ENCODE data around the gene DLK2.

The DLK2 gene

DNA sequence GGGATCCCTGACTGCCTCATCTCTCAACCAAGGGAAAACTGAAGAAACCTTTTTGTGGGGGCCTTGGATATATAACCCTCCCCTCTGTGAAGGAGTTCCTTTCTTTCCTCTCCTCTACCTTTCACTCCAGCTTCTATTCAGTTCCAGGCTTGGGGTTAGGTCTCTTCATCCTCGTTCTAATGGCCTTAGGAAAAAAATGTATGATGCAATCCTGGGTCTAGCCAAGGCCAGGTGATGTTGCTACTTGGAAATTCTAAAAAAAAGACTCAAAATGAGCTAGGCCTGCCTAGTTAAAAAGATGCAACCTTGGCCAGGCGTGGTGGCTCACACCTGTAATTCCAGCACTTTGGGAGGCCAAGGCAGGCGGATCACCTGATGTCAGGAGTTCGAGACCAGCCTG is 20.4 kb downstream of the DLK2 start:
- Histone ChIP-seq H3K4me3 (ENCODE audit: low read depth, low read length, poor library complexity, severe bottlenecking) (no peak overlapping the region), H4K20me1 (ENCODE audit: insufficient read depth, low read length) (no peaks in the 10 kb centered on the region), H3K27me3 (ENCODE audit: insufficient read depth, low read length) (no peaks in the 10 kb centered on the region), H3K4me2 (ENCODE audit: low read length) (no peak overlapping the region), H3F3A (ENCODE audit: insufficient read depth, low read length) (no peaks in the 10 kb centered on the region), H3K9ac (ENCODE audit: low read length) (no peak overlapping the region), H3K9me2 (ENCODE audit: low read depth, low read length) (no peaks in the 10 kb centered on the region), H3K9me3 (ENCODE audit: low read length) (no peaks in the 10 kb centered on the region), H3K79me2 (ENCODE audit: insufficient read depth, low read length) (no peaks in the 10 kb centered on the region), H3K27ac (ENCODE audit: low read depth, low read length, poor library complexity, severe bottlenecking) (no peak overlapping the region), H3K36me3 (ENCODE audit: insufficient read depth, low read length) (peaks cover 50% of the 10 kb centered on the region), H2AFZ (ENCODE audit: low read length) (no peak overlapping the region), H3K4me1 (ENCODE audit: insufficient read depth, low read length, severe bottlenecking) (no peaks in the 10 kb centered on the region)
- TF ChIP-seq CTCF (IDR thresholded peaks at IDR 0.05; ENCODE audit: low read length), result no peak
- no peak for TF ChIP-seq EZH2 (IDR thresholded peaks at IDR 0.05; ENCODE audit: borderline replicate concordance, low read length)

DNA sequence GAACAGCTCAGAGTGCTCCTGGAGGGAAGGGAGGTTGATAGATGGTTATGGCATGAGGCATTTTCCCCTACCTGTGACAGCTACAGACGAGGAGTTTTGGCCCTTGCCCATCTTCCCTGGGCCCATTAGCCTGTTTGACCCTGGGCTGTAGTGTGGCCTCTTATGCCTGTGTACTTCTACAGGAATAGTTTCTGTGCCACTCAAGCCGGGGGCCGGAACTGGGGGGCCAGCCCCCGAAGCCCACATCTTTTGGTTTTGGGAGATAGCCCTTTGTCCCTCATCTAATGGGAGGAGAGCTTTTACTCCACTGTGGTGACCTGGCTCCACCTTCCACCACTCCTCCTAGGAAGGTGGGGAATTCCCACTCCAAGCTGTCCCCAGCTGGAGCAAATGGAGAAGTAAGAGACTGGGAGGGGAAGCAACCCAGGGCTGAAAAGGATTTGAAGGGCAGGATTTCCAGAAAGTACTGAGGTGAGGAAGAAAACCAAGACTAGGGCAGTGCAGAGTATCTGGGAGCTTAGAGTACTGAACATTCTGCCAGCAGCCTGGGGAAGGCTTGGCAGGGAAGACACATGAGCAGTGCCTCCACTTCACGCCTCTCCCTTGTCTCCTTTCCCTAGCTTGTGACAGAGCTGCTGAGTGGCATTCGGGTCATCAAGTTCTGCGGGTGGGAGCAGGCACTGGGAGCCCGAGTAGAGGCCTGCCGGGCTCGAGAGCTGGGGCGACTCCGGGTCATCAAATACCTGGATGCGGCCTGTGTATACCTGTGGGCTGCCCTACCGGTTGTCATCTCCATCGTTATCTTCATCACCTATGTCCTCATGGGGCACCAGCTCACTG is 21.1 kb downstream of the DLK2 start:
- Histone ChIP-seq H3K9ac (ENCODE audit: low read length) (no peak overlapping the region), H3K4me2 (ENCODE audit: low read length) (no peak overlapping the region), H3K27ac (ENCODE audit: low read depth, low read length, poor library complexity, severe bottlenecking) (no peak overlapping the region), H3K36me3 (ENCODE audit: insufficient read depth, low read length) (peaks cover 50% of the 10 kb centered on the region), H3K9me3 (ENCODE audit: low read length) (no peaks in the 10 kb centered on the region), H3K79me2 (ENCODE audit: insufficient read depth, low read length) (no peaks in the 10 kb centered on the region), H4K20me1 (ENCODE audit: insufficient read depth, low read length) (no peaks in the 10 kb centered on the region), H3K27me3 (ENCODE audit: insufficient read depth, low read length) (no peaks in the 10 kb centered on the region), H3K4me1 (ENCODE audit: insufficient read depth, low read length, severe bottlenecking) (peaks cover 5% of the 10 kb centered on the region), H3F3A (ENCODE audit: insufficient read depth, low read length) (no peaks in the 10 kb centered on the region), H3K9me2 (ENCODE audit: low read depth, low read length) (no peaks in the 10 kb centered on the region), H2AFZ (ENCODE audit: low read length) (no peak overlapping the region), H3K4me3 (ENCODE audit: low read depth, low read length, poor library complexity, severe bottlenecking) (no peak overlapping the region)
- TF ChIP-seq EZH2 (IDR thresholded peaks at IDR 0.05; ENCODE audit: borderline replicate concordance, low read length) (no peak), CTCF (IDR thresholded peaks at IDR 0.05; ENCODE audit: low read length) (no peak)

DNA sequence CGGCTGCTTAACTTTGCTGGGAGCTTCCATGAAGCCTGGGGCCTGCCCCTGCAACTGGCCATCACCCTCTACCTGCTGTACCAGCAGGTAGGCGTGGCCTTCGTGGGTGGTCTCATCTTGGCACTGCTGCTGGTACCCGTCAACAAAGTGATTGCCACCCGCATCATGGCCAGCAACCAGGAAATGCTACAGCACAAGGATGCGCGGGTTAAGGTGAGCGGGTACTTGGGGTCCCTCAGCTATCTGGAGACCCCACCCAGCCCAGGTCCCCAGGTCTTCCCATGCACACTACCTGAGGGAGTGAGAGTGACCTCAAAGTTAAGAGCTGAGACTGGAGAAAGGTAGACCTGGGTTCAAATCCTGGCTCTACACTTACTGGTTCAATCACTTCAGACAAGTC is 22.2 kb downstream of the DLK2 start:
- Histone ChIP-seq H3K36me3 (ENCODE audit: insufficient read depth, low read length) (peaks cover 44% of the 10 kb centered on the region), H3F3A (ENCODE audit: insufficient read depth, low read length) (no peaks in the 10 kb centered on the region), H3K9me2 (ENCODE audit: low read depth, low read length) (no peaks in the 10 kb centered on the region), H3K27me3 (ENCODE audit: insufficient read depth, low read length) (no peaks in the 10 kb centered on the region), H3K79me2 (ENCODE audit: insufficient read depth, low read length) (0 out of 2 replicates have a peak, but pooled peaks cover 6% of the 10 kb centered on the region), H4K20me1 (ENCODE audit: insufficient read depth, low read length) (no peaks in the 10 kb centered on the region), H3K27ac (ENCODE audit: low read depth, low read length, poor library complexity, severe bottlenecking) (no peak overlapping the region), H3K4me1 (ENCODE audit: insufficient read depth, low read length, severe bottlenecking) (peaks cover 16% of the 10 kb centered on the region), H3K4me3 (ENCODE audit: low read depth, low read length, poor library complexity, severe bottlenecking) (no peak overlapping the region), H3K4me2 (ENCODE audit: low read length) (no peak overlapping the region), H3K9ac (ENCODE audit: low read length) (no peak overlapping the region), H3K9me3 (ENCODE audit: low read length) (no peaks in the 10 kb centered on the region), H2AFZ (ENCODE audit: low read length) (no peak overlapping the region)
- TF ChIP-seq CTCF (IDR thresholded peaks at IDR 0.05; ENCODE audit: low read length) (no peak), EZH2 (IDR thresholded peaks at IDR 0.05; ENCODE audit: borderline replicate concordance, low read length) (no peak)
